Effector memory CD4-positive, alpha-beta T cell (primary cell): ENCODE data around the gene TMEM178B.

Source experiments
- DNase-seq, 3 donors: peaks; one replicate each; pipeline ENCODE4 v3.0.0-alpha.2; 2020
- H3K27ac ChIP-seq: 2 replicates; pipeline ENCODE4 v1.7.0; 2013; ENCODE audit warnings: mild to moderate bottlenecking, low read length, moderate library complexity; ENCODE audit not compliant: insufficient read depth, poor library complexity, severe bottlenecking
- H3K27me3 ChIP-seq: replicated peaks from 2 replicates; pipeline ENCODE4 v1.7.0; 2013; ENCODE audit warnings: mild to moderate bottlenecking, low read length; ENCODE audit not compliant: insufficient read depth, control insufficient read depth, poor library complexity, severe bottlenecking
- H3K36me3 ChIP-seq: 2 replicates; pipeline ENCODE4 v1.7.0; 2013; ENCODE audit warnings: mild to moderate bottlenecking, low read length, moderate library complexity; ENCODE audit not compliant: control insufficient read depth, insufficient read depth
- H3K4me1 ChIP-seq: 2 replicates; pipeline ENCODE4 v1.7.0; 2013; ENCODE audit warnings: low read length, mild to moderate bottlenecking; ENCODE audit not compliant: control insufficient read depth, insufficient read depth, poor library complexity, severe bottlenecking
- H3K4me3 ChIP-seq: 2 replicates; pipeline ENCODE4 v1.7.0; 2013; ENCODE audit warnings: low read length, low read depth, mild to moderate bottlenecking; ENCODE audit not compliant: insufficient read depth, poor library complexity, severe bottlenecking
- H3K9me3 ChIP-seq: 2 replicates; pipeline ENCODE4 v1.7.0; 2013; ENCODE audit warnings: mild to moderate bottlenecking, low read length, moderate library complexity; ENCODE audit not compliant: control insufficient read depth

Gene TMEM178B

DNA sequence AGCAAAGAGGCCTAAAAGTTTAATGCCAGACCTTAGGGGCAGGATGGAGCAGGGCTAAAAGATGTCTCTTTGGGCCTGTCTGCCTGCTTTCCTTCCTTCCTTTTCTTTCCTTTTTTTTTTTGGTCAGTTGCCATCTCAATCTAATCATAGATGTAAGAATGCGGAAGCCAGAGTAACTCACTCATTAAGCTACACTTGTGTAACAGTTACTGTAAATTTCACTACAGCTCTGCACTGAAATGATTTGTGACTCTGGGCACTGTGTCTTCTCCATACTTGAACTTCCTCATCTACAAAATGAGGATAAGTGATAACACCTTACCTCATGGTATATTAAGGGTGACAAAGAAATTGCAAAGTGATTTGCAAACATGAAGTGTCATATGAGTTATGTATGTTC, 401.8 kb downstream of the TMEM178B start:
- no peaks in the 10 kb centered on the region for H3K36me3 ChIP-seq
- H3K4me3 ChIP-seq = no peak overlapping the region
- H3K9me3 ChIP-seq = no peaks in the 10 kb centered on the region
- DNase-seq = no peak
- H3K27ac ChIP-seq = no peak overlapping the region
- no peaks in the 10 kb centered on the region for H3K4me1 ChIP-seq
- H3K27me3 ChIP-seq = peaks cover 8% of the 10 kb centered on the region

DNA sequence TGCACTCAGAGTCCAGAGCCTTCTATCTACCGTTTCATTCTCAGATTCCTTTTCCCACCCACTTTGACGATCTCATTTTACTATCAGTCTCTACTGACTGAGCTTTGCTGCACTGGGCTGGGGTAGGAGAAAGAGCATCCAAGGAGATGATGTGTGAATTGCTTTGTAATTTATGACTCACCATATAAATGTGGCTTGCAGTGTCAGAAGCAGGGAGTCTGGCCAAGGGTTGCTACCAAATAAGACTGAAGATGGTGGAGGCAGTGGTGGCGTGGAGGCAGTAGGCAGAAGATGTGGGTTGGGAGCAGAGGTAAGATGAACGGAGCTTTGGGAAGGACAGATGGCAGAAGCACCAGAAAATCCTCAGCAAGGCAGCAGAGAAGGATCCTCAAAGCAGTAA, 404.0 kb downstream of the TMEM178B start:
- DNase-seq = no peak
- Histone ChIP-seq H3K4me3 (no peak overlapping the region), H3K27ac (no peak overlapping the region), H3K9me3 (no peaks in the 10 kb centered on the region), H3K4me1 (no peaks in the 10 kb centered on the region), H3K27me3 (peaks cover 8% of the 10 kb centered on the region), H3K36me3 (no peaks in the 10 kb centered on the region)

DNA sequence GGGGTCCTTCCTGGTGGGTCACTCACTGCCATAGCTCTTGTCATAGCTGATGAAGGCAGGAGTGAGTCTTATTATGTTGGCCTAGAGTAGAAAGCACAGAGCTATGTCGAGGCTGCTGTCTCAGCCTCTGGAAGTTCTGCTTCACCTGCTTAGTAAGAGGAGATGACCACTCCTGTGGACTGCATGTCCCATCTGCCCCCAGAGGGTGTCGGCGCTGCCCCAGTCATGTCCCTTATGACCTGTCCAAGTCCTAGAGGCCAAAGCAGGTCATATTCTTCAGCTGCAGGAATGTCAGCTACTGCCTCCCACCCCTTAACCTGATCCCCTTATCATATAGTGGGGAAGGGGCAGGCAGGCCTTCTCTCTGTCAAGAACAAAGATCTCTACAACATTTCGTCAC, 405.0 kb downstream of the TMEM178B start:
- Histone ChIP-seq H3K4me3 (no peak overlapping the region), H3K9me3 (no peaks in the 10 kb centered on the region), H3K27me3 (peaks cover 3% of the 10 kb centered on the region), H3K36me3 (no peaks in the 10 kb centered on the region), H3K27ac (no peak overlapping the region), H3K4me1 (no peaks in the 10 kb centered on the region)
- no peak for DNase-seq

DNA sequence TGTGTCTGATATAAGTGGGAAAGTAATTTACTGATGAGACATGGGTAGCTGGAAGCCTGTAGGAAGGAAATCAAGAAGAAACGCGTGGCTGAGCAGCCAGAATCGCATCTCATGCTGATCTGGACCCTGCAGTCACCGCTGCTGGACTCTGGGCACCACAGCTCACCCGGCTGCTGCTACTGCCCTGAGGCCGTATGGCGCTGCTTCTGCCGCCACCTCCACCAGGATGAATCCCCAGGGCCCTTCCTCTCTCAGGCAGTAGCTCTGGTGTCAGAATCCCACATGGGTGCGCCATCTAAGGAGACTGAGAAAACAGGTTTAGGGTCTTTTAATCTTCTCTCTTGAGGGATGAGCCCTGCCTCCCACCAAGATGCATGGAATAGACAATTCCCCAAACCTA, 407.1 kb downstream of the TMEM178B start:
- H3K36me3 ChIP-seq = no peaks in the 10 kb centered on the region
- peaks cover 2% of the 10 kb centered on the region for H3K27me3 ChIP-seq
- no peak overlapping the region for H3K4me3 ChIP-seq
- H3K27ac ChIP-seq = no peak overlapping the region
- DNase-seq = no peak
- H3K4me1 ChIP-seq = no peaks in the 10 kb centered on the region
- H3K9me3 ChIP-seq = no peaks in the 10 kb centered on the region

DNA sequence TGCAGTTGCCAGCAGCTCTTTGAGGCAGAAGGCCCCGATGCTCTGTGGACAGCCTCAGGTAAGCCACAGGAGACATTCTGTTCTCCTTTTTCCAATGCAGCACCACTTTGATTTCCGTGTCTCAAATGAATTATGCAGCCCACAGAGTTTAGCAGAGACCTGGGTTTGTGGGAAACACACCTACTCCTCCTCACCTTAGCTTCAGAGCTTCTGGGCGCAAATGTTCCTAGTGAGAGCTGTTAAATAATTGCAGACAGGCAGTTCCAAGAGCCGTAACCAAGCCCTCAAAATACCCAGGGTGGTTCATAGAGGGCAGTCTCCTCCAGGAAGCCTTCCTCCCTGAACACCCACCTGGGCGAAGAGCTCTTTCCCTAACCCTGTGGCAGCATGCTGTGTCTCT, 408.1 kb downstream of the TMEM178B start:
- no peaks in the 10 kb centered on the region for H3K36me3 ChIP-seq
- H3K9me3 ChIP-seq = no peaks in the 10 kb centered on the region
- no peaks in the 10 kb centered on the region for H3K27me3 ChIP-seq
- no peak for DNase-seq
- no peak overlapping the region for H3K4me3 ChIP-seq
- H3K27ac ChIP-seq = no peak overlapping the region
- H3K4me1 ChIP-seq = no peaks in the 10 kb centered on the region

DNA sequence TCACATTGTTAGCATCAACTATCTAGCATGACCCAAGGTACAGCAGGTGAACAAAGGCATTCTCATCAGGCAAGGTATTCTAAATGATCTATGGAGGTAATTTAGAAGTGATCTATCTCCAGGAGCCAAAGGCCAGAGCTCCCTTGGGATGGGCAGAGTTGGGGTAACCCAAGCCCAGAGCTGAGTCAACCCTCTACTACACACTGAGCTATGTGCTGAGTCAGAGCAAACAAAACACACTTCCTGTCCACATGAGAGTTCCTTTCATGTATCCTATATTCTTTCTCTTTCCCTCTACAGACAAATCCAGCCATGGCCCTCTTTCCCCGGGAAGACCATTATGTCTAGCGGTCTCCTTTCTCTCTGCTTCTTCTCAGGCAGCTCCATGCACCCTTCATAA, 409.2 kb downstream of the TMEM178B start:
- Histone ChIP-seq H3K9me3 (no peaks in the 10 kb centered on the region), H3K27me3 (no peaks in the 10 kb centered on the region), H3K27ac (no peak overlapping the region), H3K4me3 (no peak overlapping the region), H3K36me3 (no peaks in the 10 kb centered on the region), H3K4me1 (no peaks in the 10 kb centered on the region)
- no peak for DNase-seq

DNA sequence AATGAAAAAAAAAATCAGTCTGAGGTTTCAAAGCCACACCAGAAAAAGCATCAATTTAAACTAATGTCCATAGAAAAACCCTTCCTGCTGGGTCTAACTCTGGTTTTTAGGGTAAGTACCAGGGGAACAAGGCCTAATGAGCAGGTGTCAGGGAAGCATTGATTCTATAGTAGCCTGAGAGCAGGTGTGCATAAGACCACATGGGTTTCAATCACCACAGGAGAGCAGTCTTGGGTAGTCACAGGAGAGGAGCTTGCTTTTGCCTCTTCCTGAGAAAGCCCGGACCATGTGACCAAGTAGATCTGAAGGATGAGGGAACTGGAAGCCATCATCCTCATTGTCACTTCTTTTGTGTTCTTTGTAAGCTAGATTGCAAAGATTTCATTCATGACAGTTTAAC, 411.0 kb downstream of the TMEM178B start:
- H3K4me3 ChIP-seq = no peak overlapping the region
- H3K9me3 ChIP-seq = no peaks in the 10 kb centered on the region
- H3K27ac ChIP-seq = no peak overlapping the region
- no peaks in the 10 kb centered on the region for H3K27me3 ChIP-seq
- no peaks in the 10 kb centered on the region for H3K4me1 ChIP-seq
- H3K36me3 ChIP-seq = no peaks in the 10 kb centered on the region
- no peak for DNase-seq

DNA sequence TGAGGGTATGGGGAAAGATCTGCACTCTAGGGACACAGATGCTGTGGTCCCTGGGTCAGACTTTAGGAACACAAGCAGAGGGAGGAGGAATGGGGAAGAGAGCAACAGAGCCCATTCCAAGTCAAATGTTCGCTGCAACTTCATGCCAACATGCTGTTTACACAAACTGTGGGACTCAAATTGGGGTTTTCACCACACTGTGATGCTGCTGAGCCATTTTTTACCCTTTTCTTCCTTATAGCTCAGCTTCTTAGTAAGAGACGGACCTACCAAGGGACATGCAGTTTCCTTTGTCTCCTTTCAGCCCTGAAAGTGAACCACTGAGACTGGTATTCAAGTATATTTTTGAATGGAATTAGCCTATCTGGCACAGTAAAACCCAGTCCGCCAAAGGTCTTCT, 413.1 kb downstream of the TMEM178B start:
- H3K27me3 ChIP-seq = no peaks in the 10 kb centered on the region
- no peak overlapping the region for H3K4me3 ChIP-seq
- H3K4me1 ChIP-seq = no peaks in the 10 kb centered on the region
- no peak for DNase-seq
- H3K9me3 ChIP-seq = no peaks in the 10 kb centered on the region
- no peaks in the 10 kb centered on the region for H3K36me3 ChIP-seq
- no peak overlapping the region for H3K27ac ChIP-seq

DNA sequence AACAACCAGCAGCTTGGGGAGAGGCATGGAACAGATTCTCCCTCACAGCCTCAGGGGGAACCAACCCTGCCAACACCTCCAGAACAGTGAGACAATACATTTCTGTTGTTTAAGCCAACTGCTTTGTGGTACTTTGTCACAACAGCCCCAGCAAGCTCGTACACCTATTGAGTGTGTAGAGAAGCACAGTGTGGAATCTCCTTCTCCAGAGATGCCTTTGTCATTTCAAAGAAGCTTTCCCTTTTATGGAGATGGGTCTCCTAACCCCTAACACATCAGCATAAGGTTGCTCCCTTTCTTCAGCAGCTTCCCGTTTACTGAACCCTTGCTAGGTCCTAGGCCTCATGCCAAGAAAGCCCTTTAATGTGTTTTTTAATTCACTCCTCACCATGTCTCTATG, 416.6 kb downstream of the TMEM178B start:
- DNase-seq = no peak
- Histone ChIP-seq H3K4me1 (no peaks in the 10 kb centered on the region), H3K27me3 (no peaks in the 10 kb centered on the region), H3K4me3 (no peak overlapping the region), H3K27ac (no peak overlapping the region), H3K36me3 (no peaks in the 10 kb centered on the region), H3K9me3 (no peaks in the 10 kb centered on the region)

DNA sequence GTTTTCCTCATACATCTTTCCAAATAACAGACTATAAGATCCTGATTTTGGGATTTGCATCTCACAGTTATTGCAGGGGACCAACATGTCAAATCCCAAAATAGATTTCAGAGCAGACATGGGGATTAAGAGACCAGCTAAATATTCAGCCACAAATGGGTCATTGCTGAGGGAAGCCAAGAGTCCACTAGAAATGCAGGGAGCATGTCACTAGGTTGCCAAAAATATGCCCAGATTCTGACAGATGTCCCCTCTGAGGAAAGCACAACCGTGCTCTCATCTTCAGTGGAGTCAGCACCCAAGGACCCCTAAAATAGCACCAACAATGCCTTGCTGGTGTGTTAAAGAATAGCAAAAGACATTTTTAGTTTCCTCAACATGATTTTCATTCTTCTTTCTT, 421.2 kb downstream of the TMEM178B start:
- H3K36me3 ChIP-seq = no peaks in the 10 kb centered on the region
- H3K4me3 ChIP-seq = no peak overlapping the region
- H3K9me3 ChIP-seq = no peaks in the 10 kb centered on the region
- no peak for DNase-seq
- H3K27ac ChIP-seq = no peak overlapping the region
- no peaks in the 10 kb centered on the region for H3K27me3 ChIP-seq
- no peaks in the 10 kb centered on the region for H3K4me1 ChIP-seq

DNA sequence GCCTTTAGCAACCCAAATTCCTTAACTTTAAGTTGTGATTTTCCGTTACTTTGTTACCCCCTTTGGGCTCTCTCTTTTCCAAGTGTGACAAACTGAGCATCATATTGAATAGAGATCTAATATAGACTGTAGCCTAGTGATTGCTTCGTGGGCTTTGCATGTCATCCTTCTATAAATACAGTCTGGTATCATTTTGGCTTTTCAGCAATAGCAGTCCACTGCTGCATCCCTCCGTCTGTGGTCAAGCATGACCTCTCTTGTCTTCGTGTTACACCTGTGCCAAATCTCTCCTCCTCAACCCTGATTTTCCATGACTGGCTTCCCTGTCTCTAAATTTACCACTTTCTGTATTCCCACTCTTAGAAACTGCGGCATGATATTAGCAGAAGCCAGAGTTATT, 423.5 kb downstream of the TMEM178B start:
- H3K36me3 ChIP-seq = no peaks in the 10 kb centered on the region
- no peaks in the 10 kb centered on the region for H3K4me1 ChIP-seq
- H3K4me3 ChIP-seq = no peak overlapping the region
- no peaks in the 10 kb centered on the region for H3K27me3 ChIP-seq
- DNase-seq = no peak
- no peak overlapping the region for H3K27ac ChIP-seq
- no peaks in the 10 kb centered on the region for H3K9me3 ChIP-seq
